ENCODE data around the gene ZDHHC7. TPM values are rescaled to one million over a fixed set of nuclear protein-coding genes. Genes with fewer than 3 reads are reported as not detected.
"Not testable (repeated sequence)": the region's sequence is repeated elsewhere in the genome, so short reads cannot be mapped to it uniquely, and the experiment has no call there.

Gene ZDHHC7
- total RNA-seq, 2 experiments from 2014 or later = 28.1 to 28.7 TPM

DNA sequence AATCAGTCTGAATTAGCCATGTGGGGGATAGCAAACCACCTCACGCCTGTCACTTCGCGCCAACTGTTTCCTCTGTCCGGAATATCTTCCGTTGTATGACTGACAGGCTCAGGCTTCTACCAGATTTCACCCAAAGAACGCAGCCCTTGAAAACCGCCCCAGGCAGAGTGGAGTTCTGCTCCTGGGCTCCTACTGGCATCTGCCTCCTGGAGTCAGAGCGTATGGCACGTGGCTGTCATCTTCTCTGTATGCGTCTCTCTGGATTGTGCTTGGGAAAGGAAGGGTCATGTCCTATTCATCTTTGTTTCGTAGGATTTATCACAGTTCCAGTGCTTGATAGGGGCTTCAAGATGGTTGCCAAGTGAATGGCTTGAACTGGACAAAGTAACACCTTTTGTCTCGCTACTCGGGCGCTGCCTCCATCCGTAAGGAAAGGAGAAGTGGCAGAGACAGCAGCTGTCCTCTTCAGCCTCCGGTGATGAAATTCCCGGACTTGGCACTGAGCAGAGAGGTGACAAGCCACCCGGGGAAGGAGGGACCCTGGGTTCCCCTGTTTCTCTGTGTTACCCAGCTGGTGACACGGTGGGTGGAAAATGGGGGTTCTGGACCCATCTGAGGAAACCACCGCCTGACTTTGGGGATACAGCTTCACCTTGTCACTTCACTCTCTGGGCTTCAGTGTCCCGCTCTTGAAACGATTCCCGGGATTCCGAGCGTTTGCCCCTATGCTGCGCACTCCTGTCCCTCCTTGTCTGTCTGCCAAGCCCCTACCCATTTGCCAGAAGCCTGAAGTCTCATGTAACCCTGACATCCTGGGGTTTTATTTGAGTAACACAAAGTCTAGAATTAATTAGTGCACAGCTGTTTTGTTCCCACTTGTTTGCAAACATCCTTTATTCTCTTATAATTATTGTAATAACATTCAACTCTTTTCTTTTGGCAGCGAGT lies 30.2 kb upstream of the ZDHHC7 start:
- no peak overlapping the region for H3K27ac Mint-ChIP-seq

GRCh38 chr16:85040685-85041084 lies 29.4 kb upstream of the ZDHHC7 start:
- H3K4me3 Mint-ChIP-seq = no peak overlapping the region
- ATAC-seq (no peak), DNase-seq (no peak)
- ChIA-PET POLR2A (no interaction called here), CTCF (no interaction called here)
- no peaks in the 10 kb centered on the region for H3K4me1 Mint-ChIP-seq (ENCODE audit: low read depth)
- H3K27ac Mint-ChIP-seq = no peak overlapping the region
- no peaks in the 10 kb centered on the region for H3K36me3 Mint-ChIP-seq (ENCODE audit: low read depth)
- no peaks in the 10 kb centered on the region for H3K27me3 Mint-ChIP-seq (ENCODE audit: low read depth)
- no peaks in the 10 kb centered on the region for H3K9me3 Mint-ChIP-seq (ENCODE audit: insufficient read depth)

More for the DNA sequence above, 30.2 kb upstream of the ZDHHC7 start:
- ATAC-seq (no peak), DNase-seq (no peak)
- ChIA-PET CTCF (interaction anchor here (1.9 kb wide), 1 partner anchor 14 kb away, joined by 5 read pairs; the partner anchor contains the start of gene KIAA0513), POLR2A (no interaction called here)
- Mint-ChIP-seq H3K27me3 (ENCODE audit: low read depth) (no peaks in the 10 kb centered on the region), H3K36me3 (ENCODE audit: low read depth) (no peaks in the 10 kb centered on the region), H3K4me3 (no peak overlapping the region), H3K9me3 (ENCODE audit: insufficient read depth) (no peaks in the 10 kb centered on the region), H3K4me1 (ENCODE audit: low read depth) (peaks cover 2% of the 10 kb centered on the region)

GRCh38 chr16:85037721-85038120 lies 26.4 kb upstream of the ZDHHC7 start:
- CTCF ChIA-PET = no interaction called here
- no peaks in the 10 kb centered on the region for H3K27me3 Mint-ChIP-seq (ENCODE audit: low read depth)

DNA sequence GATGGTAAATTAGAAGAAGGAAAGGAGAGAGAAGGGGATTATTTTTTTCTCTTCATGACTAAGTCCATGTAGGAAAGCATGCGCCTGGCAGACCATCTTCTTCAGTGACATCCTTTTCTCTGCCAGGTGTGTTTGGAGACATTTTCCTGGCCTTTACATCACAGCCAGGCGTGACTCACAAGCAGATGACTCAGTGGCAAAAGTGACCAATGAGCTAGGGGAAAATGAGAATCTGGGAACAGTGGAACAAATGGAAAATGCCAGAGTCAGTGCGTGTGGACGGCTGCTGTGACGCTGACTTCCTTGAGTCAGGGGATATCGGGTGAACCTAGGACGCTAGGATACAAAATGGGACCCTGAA lies 25.7 kb upstream of the ZDHHC7 start:
- DNase-seq (no peak), ATAC-seq (no peak)
- ChIA-PET CTCF (no interaction called here), POLR2A (no interaction called here)
- Mint-ChIP-seq H3K27me3 (ENCODE audit: low read depth) (no peaks in the 10 kb centered on the region), H3K4me1 (ENCODE audit: low read depth) (no peaks in the 10 kb centered on the region), H3K9me3 (ENCODE audit: insufficient read depth) (no peaks in the 10 kb centered on the region), H3K27ac (no peak overlapping the region), H3K36me3 (ENCODE audit: low read depth) (no peaks in the 10 kb centered on the region), H3K4me3 (no peak overlapping the region)

More at GRCh38 chr16:85037721-85038120, 26.4 kb upstream of the ZDHHC7 start:
- DNase-seq = no peak
- no peak for ATAC-seq
- H3K27ac Mint-ChIP-seq = no peak overlapping the region
- POLR2A ChIA-PET = no interaction called here
- H3K36me3 Mint-ChIP-seq (ENCODE audit: low read depth) = no peaks in the 10 kb centered on the region
- no peak overlapping the region for H3K4me3 Mint-ChIP-seq
- H3K4me1 Mint-ChIP-seq (ENCODE audit: low read depth) = no peaks in the 10 kb centered on the region
- no peaks in the 10 kb centered on the region for H3K9me3 Mint-ChIP-seq (ENCODE audit: insufficient read depth)

DNA sequence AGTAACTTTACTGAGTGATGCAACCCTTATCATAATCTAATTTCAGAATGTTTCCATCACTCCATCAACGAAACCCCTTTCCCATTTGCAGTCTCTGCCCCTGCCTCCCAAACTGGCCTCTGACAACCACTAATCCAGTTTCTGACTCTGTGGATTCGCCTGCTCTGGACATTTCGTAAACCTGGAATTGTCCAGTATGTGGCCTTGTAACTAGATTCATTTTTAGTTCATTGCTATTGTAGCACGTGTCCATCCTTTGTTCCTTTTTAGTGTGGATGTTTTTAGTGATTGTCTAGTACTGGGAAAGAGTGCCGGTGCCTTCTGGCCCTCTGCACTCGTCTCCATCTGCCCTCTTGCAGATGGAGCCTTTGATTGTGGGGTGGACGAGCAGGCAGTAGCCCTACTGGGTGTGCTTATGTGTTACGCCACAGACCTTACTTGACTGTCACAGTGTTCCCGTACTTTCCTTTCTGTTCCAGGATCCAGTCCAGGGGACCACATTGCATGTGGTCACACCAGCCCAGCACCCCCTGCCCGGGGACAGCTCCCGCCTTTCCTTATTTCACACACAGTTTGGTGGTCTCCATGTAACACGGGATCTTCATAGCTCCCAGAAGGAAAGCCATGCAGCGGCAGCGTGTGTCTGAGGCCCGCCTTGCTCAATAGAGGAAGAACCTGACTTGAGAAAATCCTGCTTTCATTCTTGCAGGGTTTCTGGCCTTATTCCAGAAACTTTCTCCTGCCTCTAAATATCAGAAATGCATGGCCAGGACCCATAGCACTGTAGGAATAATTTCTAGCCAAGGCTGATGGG lies 25.1 kb upstream of the ZDHHC7 start:
- no peaks in the 10 kb centered on the region for H3K36me3 Mint-ChIP-seq (ENCODE audit: low read depth)
- no peaks in the 10 kb centered on the region for H3K9me3 Mint-ChIP-seq (ENCODE audit: insufficient read depth)
- no peak overlapping the region for H3K4me3 Mint-ChIP-seq
- ChIA-PET POLR2A (no interaction called here), CTCF (interaction anchor here (1.0 kb wide), 1 partner anchor 66 kb away, joined by 3 read pairs; no protein-coding TSS in a partner anchor)
- no peaks in the 10 kb centered on the region for H3K27me3 Mint-ChIP-seq (ENCODE audit: low read depth)
- no peak for ATAC-seq
- H3K4me1 Mint-ChIP-seq (ENCODE audit: low read depth) = peaks cover 3% of the 10 kb centered on the region
- DNase-seq = no peak
- H3K27ac Mint-ChIP-seq = no peak overlapping the region

GRCh38 chr16:85034591-85035433 lies 23.5 kb upstream of the ZDHHC7 start:
- Mint-ChIP-seq H3K4me1 (ENCODE audit: low read depth) (peaks cover 9% of the 10 kb centered on the region), H3K4me3 (no peak overlapping the region), H3K27me3 (ENCODE audit: low read depth) (no peaks in the 10 kb centered on the region), H3K9me3 (ENCODE audit: insufficient read depth) (no peaks in the 10 kb centered on the region), H3K27ac (no peak overlapping the region), H3K36me3 (ENCODE audit: low read depth) (no peaks in the 10 kb centered on the region)
- POLR2A ChIA-PET = no interaction called here
- CTCF ChIA-PET = interaction anchor here (1.0 kb wide), 1 partner anchor 64 kb away, joined by 3 read pairs; no protein-coding TSS in a partner anchor
- DNase-seq (no peak), ATAC-seq (no peak)

GRCh38 chr16:85033171-85033570 lies 21.8 kb upstream of the ZDHHC7 start:
- ATAC-seq = no peak
- Mint-ChIP-seq H3K27me3 (ENCODE audit: low read depth) (no peaks in the 10 kb centered on the region), H3K36me3 (ENCODE audit: low read depth) (no peaks in the 10 kb centered on the region), H3K9me3 (ENCODE audit: insufficient read depth) (no peaks in the 10 kb centered on the region), H3K27ac (no peak overlapping the region), H3K4me1 (ENCODE audit: low read depth) (peaks cover 25% of the 10 kb centered on the region), H3K4me3 (no peak overlapping the region)
- ChIA-PET POLR2A (no interaction called here), CTCF (no interaction called here)
- DNase-seq = no peak

- POLR2A ChIA-PET; H3K9me3 Mint-ChIP-seq (ENCODE audit: insufficient read depth); H3K27ac Mint-ChIP-seq; H3K27me3 Mint-ChIP-seq (ENCODE audit: low read depth); ATAC-seq; H3K4me3 Mint-ChIP-seq; H3K36me3 Mint-ChIP-seq (ENCODE audit: low read depth); DNase-seq: not testable (repeated sequence)
- peaks cover 30% of the 10 kb centered on the region for H3K4me1 Mint-ChIP-seq (ENCODE audit: low read depth)
- CTCF ChIA-PET = interaction anchor here (1.7 kb wide), 1 partner anchor 23 kb away, joined by 6 read pairs; no protein-coding TSS in a partner anchor
These were observed 20.9 kb upstream of the ZDHHC7 start for GRCh38 chr16:85032187-85032586.

GRCh38 chr16:85031451-85031850 lies 20.1 kb upstream of the ZDHHC7 start:
- H3K4me3 Mint-ChIP-seq = no peak overlapping the region
- no peaks in the 10 kb centered on the region for H3K9me3 Mint-ChIP-seq (ENCODE audit: insufficient read depth)
- H3K27me3 Mint-ChIP-seq (ENCODE audit: low read depth) = no peaks in the 10 kb centered on the region
- DNase-seq (no peak), ATAC-seq (no peak)
- POLR2A ChIA-PET = no interaction called here
- H3K4me1 Mint-ChIP-seq (ENCODE audit: low read depth) = peaks cover 37% of the 10 kb centered on the region
- no peak overlapping the region for H3K27ac Mint-ChIP-seq
- no peaks in the 10 kb centered on the region for H3K36me3 Mint-ChIP-seq (ENCODE audit: low read depth)
- CTCF ChIA-PET = interaction anchor here (1.4 to 2.5 kb wide), 3 partner anchors 24 to 83 kb away, joined by 3 to 10 read pairs (median 6); no protein-coding TSS in a partner anchor

GRCh38 chr16:85029981-85030401 lies 18.7 kb upstream of the ZDHHC7 start:
- no peak for ATAC-seq
- ChIA-PET CTCF (interaction anchor here (2.5 kb wide), 1 partner anchor 56 kb away, joined by 10 read pairs; no protein-coding TSS in a partner anchor), POLR2A (no interaction called here)
- Mint-ChIP-seq H3K36me3 (ENCODE audit: low read depth) (no peaks in the 10 kb centered on the region), H3K4me1 (ENCODE audit: low read depth) (peaks cover 41% of the 10 kb centered on the region), H3K27me3 (ENCODE audit: low read depth) (no peaks in the 10 kb centered on the region), H3K9me3 (ENCODE audit: insufficient read depth) (no peaks in the 10 kb centered on the region), H3K27ac (no peak overlapping the region), H3K4me3 (no peak overlapping the region)
- no peak for DNase-seq

DNA sequence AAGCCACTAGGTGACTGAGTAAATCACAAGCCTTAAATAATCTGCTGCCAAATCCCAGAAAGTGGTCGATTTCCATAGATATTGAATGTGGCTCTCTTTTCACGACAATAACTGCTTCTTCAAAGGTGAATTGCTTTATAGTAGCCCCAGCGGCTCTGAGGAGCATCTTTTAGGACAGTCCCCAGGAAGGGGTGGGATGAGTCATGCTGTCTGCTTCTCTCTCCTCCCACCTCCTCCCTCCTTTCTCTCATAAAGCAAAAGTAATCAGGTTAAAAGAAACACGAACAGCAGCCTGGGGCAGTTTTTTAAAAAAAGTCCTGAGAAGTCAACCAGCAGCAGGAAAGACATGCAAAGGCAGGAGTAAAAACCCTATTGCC lies 18.1 kb upstream of the ZDHHC7 start:
- no peaks in the 10 kb centered on the region for H3K9me3 Mint-ChIP-seq (ENCODE audit: insufficient read depth)
- CTCF ChIA-PET = interaction anchor here (2.5 kb wide), 1 partner anchor 57 kb away, joined by 10 read pairs; no protein-coding TSS in a partner anchor
- peak; percentile 57 for ATAC-seq
- POLR2A ChIA-PET = no interaction called here
- no peaks in the 10 kb centered on the region for H3K27me3 Mint-ChIP-seq (ENCODE audit: low read depth)
- peak overlapping the region; percentile 87 for H3K4me3 Mint-ChIP-seq
- no peaks in the 10 kb centered on the region for H3K36me3 Mint-ChIP-seq (ENCODE audit: low read depth)
- DNase-seq = peak; percentile 71
- H3K27ac Mint-ChIP-seq = peak overlapping the region; percentile 80
- peaks cover 41% of the 10 kb centered on the region for H3K4me1 Mint-ChIP-seq (ENCODE audit: low read depth)

All from activated CD8-positive, alpha-beta T cell treated with anti-CD3 and anti-CD28 coated beads, Interleukin-2, amount 10 ng/mL, durations not matched to agents 7 days and 5 days (primary cell).